Type B pancreatic cell (in vitro differentiated cells): ENCODE results near the gene NOP53. TPM values are rescaled to one million over a fixed set of nuclear protein-coding genes. Genes with fewer than 3 reads are reported as not detected.
"Not testable (repeated sequence)": the region's sequence is repeated elsewhere in the genome, so short reads cannot be mapped to it uniquely, and the experiment has no call there.

ENCODE experiments used
- DNase-seq: peaks from one replicate; pipeline ENCODE4 v3.0.0; 2021; ENCODE audit warnings: mixed read lengths; ENCODE audit not compliant: unreplicated experiment; ENCODE audit errors: extremely low spot score
- H3K27ac Mint-ChIP-seq: 2 replicates; pipeline ENCODE4 v1.8.0; 2021; ENCODE audit warnings: mild to moderate bottlenecking, mixed read lengths
- H3K27me3 Mint-ChIP-seq: 2 replicates; pipeline ENCODE4 v1.8.0; 2021; ENCODE audit warnings: mixed read lengths
- H3K36me3 Mint-ChIP-seq: 2 replicates; pipeline ENCODE4 v1.8.0; 2021; ENCODE audit warnings: mixed read lengths
- H3K4me1 Mint-ChIP-seq: one replicate; pipeline ENCODE4 v1.8.0; 2021; ENCODE audit warnings: mixed read lengths; ENCODE audit not compliant: unreplicated experiment
- H3K4me3 Mint-ChIP-seq: 2 replicates; pipeline ENCODE4 v1.8.0; 2021; ENCODE audit warnings: mild to moderate bottlenecking, mixed read lengths
- H3K9me3 Mint-ChIP-seq: 2 replicates; pipeline ENCODE4 v1.8.0; 2021; ENCODE audit warnings: mixed read lengths
- total RNA-seq: library from RNA; stranded (reverse); gene quantifications from 2 replicates; pipeline ENCODE4 v1.2.1, GENCODE V29; 2021; ENCODE audit warnings: low replicate concordance
- TF ChIP-seq, protein P1 (sequence below): fragments of 200-600 bp; sonication (generic); conservative IDR thresholded peaks from 2 replicates; pipeline ENCODE4 v1.5.0; 2021; ENCODE audit warnings: antibody characterized with exemption, mild to moderate bottlenecking

NOP53 gene
- total RNA-seq, 1 donor from 2014 or later: 274 TPM

- no peak overlapping the region for H3K27ac Mint-ChIP-seq
- no peak overlapping the region for H3K4me3 Mint-ChIP-seq
- DNase-seq: no peak
- peaks cover 13% of the 10 kb centered on the region for H3K27me3 Mint-ChIP-seq
- H3K36me3 Mint-ChIP-seq: no peaks in the 10 kb centered on the region
- TF ChIP-seq, protein P1, sequence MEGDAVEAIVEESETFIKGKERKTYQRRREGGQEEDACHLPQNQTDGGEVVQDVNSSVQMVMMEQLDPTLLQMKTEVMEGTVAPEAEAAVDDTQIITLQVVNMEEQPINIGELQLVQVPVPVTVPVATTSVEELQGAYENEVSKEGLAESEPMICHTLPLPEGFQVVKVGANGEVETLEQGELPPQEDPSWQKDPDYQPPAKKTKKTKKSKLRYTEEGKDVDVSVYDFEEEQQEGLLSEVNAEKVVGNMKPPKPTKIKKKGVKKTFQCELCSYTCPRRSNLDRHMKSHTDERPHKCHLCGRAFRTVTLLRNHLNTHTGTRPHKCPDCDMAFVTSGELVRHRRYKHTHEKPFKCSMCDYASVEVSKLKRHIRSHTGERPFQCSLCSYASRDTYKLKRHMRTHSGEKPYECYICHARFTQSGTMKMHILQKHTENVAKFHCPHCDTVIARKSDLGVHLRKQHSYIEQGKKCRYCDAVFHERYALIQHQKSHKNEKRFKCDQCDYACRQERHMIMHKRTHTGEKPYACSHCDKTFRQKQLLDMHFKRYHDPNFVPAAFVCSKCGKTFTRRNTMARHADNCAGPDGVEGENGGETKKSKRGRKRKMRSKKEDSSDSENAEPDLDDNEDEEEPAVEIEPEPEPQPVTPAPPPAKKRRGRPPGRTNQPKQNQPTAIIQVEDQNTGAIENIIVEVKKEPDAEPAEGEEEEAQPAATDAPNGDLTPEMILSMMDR: no peak
- H3K9me3 Mint-ChIP-seq: no peaks in the 10 kb centered on the region
- no peaks in the 10 kb centered on the region for H3K4me1 Mint-ChIP-seq
Observed at GRCh38 chr19:47801270-47801669, 55.9 kb downstream of the NOP53 start.

DNA sequence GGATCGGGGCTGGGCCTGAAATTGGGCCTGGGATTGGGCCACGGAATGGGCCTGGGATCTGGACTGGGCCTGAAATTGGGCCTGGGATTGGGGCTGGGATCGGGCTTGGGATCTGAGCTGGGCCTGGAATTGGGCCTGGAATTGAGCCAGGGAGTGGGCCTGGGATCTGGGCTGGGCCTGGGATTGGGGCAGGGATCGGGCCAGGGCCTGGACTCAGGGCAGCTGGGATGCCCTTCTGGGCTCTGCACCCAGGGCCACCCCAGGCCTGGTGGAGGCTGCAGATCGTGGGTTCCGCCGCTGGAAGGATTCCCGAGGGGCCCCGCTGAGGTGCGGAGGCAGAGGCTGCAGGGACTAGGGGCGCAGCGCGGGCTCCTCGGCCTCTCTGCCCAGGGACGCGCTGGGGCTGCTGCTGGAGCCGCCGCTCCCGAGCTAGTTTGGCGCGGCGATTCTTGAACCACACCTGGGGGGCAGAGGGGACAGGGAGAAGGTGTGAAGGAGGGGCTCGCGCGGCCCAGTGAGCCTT is 57.2 kb downstream of the NOP53 start:
- TF ChIP-seq, protein P1: no peak
- Mint-ChIP-seq H3K27ac (no peak overlapping the region), H3K4me3 (no peak overlapping the region), H3K4me1 (no peaks in the 10 kb centered on the region), H3K9me3 (no peaks in the 10 kb centered on the region), H3K27me3 (peaks cover 13% of the 10 kb centered on the region), H3K36me3 (no peaks in the 10 kb centered on the region)
- DNase-seq: no peak

GRCh38 chr19:47803148-47803547 is 57.8 kb downstream of the NOP53 start:
- DNase-seq, H3K27ac Mint-ChIP-seq, H3K4me1 Mint-ChIP-seq, H3K9me3 Mint-ChIP-seq, H3K36me3 Mint-ChIP-seq, H3K4me3 Mint-ChIP-seq, H3K27me3 Mint-ChIP-seq: not testable (repeated sequence)

- not testable (repeated sequence) for H3K27ac Mint-ChIP-seq, H3K36me3 Mint-ChIP-seq, H3K4me1 Mint-ChIP-seq, H3K9me3 Mint-ChIP-seq, H3K27me3 Mint-ChIP-seq, H3K4me3 Mint-ChIP-seq, DNase-seq
Observed at GRCh38 chr19:47803671-47804070, 58.3 kb downstream of the NOP53 start.

DNA sequence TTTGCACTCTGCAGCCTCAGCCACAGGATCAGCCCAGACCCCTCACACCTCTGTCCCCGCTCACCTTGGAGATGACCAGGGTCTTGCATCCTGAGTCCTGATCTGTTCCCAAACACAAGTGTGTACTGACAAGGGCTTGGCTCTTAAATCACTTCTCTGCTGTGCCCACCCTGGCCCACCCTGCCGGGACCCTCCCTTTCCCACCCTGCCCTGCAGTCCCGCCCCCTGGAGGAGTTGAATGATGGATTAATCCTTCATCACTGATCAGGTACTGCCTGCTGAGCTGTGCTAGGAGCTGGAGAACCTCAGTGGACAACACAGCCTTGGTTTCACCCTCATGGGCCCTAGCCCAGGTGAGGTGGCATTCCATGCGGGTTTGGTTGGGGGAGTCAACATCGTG is 59.1 kb downstream of the NOP53 start, which contains the start of gene TPRX1:
Gene TPRX1 (minus strand): TSS at position 101 of the 400 bp plus-strand sequence. CDS start 12 bp downstream, at position 89.
- H3K9me3 Mint-ChIP-seq, H3K4me3 Mint-ChIP-seq, H3K36me3 Mint-ChIP-seq, H3K4me1 Mint-ChIP-seq, H3K27me3 Mint-ChIP-seq, DNase-seq, H3K27ac Mint-ChIP-seq: not testable (repeated sequence)

DNA sequence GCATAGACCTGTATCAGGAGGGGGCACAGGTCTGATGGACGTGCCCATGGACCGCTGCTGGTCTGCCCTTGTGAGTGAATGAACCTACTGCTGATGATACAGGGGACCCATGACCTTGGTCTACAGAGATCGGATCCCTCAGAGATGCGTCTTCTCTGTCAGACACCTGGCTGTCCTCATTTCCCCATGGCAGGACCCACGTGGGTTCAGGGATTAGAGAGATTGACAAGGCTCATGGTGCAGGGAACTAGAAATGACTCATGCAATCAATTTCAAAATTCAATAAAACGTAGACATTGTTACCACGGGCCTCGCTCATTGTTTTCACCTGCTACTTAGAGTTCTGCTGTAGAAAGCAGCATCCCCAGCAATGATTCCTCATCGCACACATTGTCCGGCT is 60.0 kb downstream of the NOP53 start:
- Mint-ChIP-seq H3K4me3 (no peak overlapping the region), H3K4me1 (no peaks in the 10 kb centered on the region), H3K36me3 (no peaks in the 10 kb centered on the region), H3K27ac (no peak overlapping the region), H3K9me3 (no peaks in the 10 kb centered on the region), H3K27me3 (no peaks in the 10 kb centered on the region)
- no peak for DNase-seq
- TF ChIP-seq, protein P1: no peak

DNA sequence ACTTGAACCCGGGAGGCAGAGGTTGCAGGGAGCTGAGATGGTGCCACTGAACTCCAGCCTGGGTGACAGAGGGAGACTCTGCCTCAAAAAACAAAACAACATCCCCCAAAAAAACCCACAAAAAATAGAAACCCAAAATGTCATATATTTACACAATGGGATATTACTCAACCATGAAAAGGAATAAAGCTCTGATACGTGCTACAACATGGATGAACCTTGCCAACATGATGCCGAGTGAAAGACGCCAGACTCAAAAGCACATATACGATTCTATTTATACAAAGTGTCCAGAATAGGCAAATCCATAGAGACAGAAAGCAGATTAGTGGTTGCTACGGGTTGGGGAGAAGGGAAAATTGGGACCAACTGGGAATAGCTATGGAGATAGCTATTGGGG is 61.1 kb downstream of the NOP53 start:
- no peaks in the 10 kb centered on the region for H3K4me1 Mint-ChIP-seq
- DNase-seq: no peak
- no peaks in the 10 kb centered on the region for H3K36me3 Mint-ChIP-seq
- no peak overlapping the region for H3K4me3 Mint-ChIP-seq
- TF ChIP-seq, protein P1: no peak
- H3K27ac Mint-ChIP-seq: no peak overlapping the region
- H3K9me3 Mint-ChIP-seq: no peaks in the 10 kb centered on the region
- no peaks in the 10 kb centered on the region for H3K27me3 Mint-ChIP-seq

Other genes with a start within 250 kb of the NOP53 start
- 63.0 and 80.6 TPM in 2 replicates for gene NAPA, start 230.5 kb upstream of the NOP53 start, total RNA-seq
- gene ZNF541, start 172.4 kb upstream of the NOP53 start, total RNA-seq: not detected in 2 replicates
- gene BICRA, start 136.4 kb upstream of the NOP53 start, total RNA-seq: 22.9 and 23.5 TPM in 2 replicates
- 10.3 and 21.0 TPM in 2 replicates for gene EHD2, start 32.1 kb upstream of the NOP53 start, total RNA-seq
- gene SELENOW, start 33.2 kb downstream of the NOP53 start, total RNA-seq: 109 and 117 TPM in 2 replicates
- not detected in 2 replicates for gene TPRX1, start 59.0 kb downstream of the NOP53 start, total RNA-seq
- gene CRX, start 76.4 kb downstream of the NOP53 start, total RNA-seq: not detected in 2 replicates
- not detected in 2 replicates for gene TPRX2, start 113.7 kb downstream of the NOP53 start, total RNA-seq
- gene SULT2A1, start 140.8 kb downstream of the NOP53 start, total RNA-seq: 4.4 and 9.8 TPM in 2 replicates
- gene BSPH1, start 246.6 kb downstream of the NOP53 start, total RNA-seq: not detected in 2 replicates
- gene ELSPBP1, start 249.1 kb downstream of the NOP53 start, total RNA-seq: not detected in 2 replicates